ENCODE data around the gene IFNA10. TPM values are rescaled to one million over a fixed set of nuclear protein-coding genes. Genes with fewer than 3 reads are reported as not detected.

IFNA10 gene
- total RNA-seq, 1 donor from 2014 or later: not detected

DNA sequence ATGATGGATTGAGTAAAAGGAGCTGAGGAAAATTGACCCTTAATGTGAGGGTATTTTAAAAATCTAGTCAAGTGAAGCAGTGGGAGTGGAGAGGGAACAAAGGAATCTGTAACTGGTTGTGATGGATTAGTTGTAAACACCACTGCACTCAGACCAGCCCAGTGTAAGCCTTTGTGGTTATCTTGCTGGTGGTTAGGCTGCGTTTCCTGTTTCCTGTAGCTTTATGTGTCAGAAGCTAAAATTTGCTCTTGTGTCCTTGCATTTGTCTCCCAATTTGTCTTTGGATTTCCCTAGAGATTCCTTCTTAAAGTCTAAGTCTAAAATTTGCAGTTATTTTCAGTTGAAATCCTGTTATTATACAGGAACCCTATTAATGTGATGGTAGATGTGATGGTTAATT is 46.8 kb downstream of the IFNA10 start:
- Histone ChIP-seq H3K27ac (no peak overlapping the region), H3K4me3 (no peak overlapping the region), H3K9me3 (no peaks in the 10 kb centered on the region), H3K27me3 (no peaks in the 10 kb centered on the region), H3K4me1 (no peaks in the 10 kb centered on the region), H3K36me3 (no peaks in the 10 kb centered on the region)
- DNase-seq (ENCODE audit: low spot score in 2 of 2): no peak
- intact Hi-C loops (cut with DNase I): no loop called here
- TF ChIP-seq, protein P1, sequence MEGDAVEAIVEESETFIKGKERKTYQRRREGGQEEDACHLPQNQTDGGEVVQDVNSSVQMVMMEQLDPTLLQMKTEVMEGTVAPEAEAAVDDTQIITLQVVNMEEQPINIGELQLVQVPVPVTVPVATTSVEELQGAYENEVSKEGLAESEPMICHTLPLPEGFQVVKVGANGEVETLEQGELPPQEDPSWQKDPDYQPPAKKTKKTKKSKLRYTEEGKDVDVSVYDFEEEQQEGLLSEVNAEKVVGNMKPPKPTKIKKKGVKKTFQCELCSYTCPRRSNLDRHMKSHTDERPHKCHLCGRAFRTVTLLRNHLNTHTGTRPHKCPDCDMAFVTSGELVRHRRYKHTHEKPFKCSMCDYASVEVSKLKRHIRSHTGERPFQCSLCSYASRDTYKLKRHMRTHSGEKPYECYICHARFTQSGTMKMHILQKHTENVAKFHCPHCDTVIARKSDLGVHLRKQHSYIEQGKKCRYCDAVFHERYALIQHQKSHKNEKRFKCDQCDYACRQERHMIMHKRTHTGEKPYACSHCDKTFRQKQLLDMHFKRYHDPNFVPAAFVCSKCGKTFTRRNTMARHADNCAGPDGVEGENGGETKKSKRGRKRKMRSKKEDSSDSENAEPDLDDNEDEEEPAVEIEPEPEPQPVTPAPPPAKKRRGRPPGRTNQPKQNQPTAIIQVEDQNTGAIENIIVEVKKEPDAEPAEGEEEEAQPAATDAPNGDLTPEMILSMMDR (IDR thresholded peaks at IDR 0.05): no peak

Other genes with a start within 250 kb of the IFNA10 start
- gene HACD4, start 175.5 kb downstream of the IFNA10 start, total RNA-seq: 4.6 TPM
- gene IFNB1, start 129.2 kb downstream of the IFNA10 start, total RNA-seq: not detected
- not detected for gene IFNW1, start 65.3 kb downstream of the IFNA10 start, total RNA-seq
- gene IFNA21, start 40.5 kb downstream of the IFNA10 start, total RNA-seq: not detected
- not detected for gene IFNA4, start 19.6 kb downstream of the IFNA10 start, total RNA-seq
- not detected for gene IFNA7, start 4.9 kb downstream of the IFNA10 start, total RNA-seq
- not detected for gene IFNA16, start 10.2 kb upstream of the IFNA10 start, total RNA-seq
- gene IFNA17, start 21.1 kb upstream of the IFNA10 start, total RNA-seq: not detected
- gene IFNA14, start 32.9 kb upstream of the IFNA10 start, total RNA-seq: not detected
- 4.0 TPM for gene IFNA5, start 98.2 kb upstream of the IFNA10 start, total RNA-seq
- 6.4 TPM for gene KLHL9, start 128.3 kb upstream of the IFNA10 start, total RNA-seq
- not detected for gene IFNA6, start 143.7 kb upstream of the IFNA10 start, total RNA-seq
- gene IFNA13, start 160.9 kb upstream of the IFNA10 start, total RNA-seq: not detected
- not detected for gene IFNA2, start 178.3 kb upstream of the IFNA10 start, total RNA-seq
- gene IFNA8, start 202.0 kb upstream of the IFNA10 start, total RNA-seq: not detected
- not detected for gene IFNA1, start 233.3 kb upstream of the IFNA10 start, total RNA-seq

Measured in ascending aorta (tissue), 2 donors.